AG04449 (cell line): ENCODE measurements around the gene USP17L26.
"Not testable (repeated sequence)": the region's sequence is repeated elsewhere in the genome, so short reads cannot be mapped to it uniquely, and the experiment has no call there.

Experiments used
- CTCF ChIA-PET: fragments of 350-600 bp; formaldehyde crosslinking; extraction: SDS; loops from one replicate; lab custom pipeline; 2021; ENCODE audit warnings: antibody characterized with exemption; lab: Yijun Ruan, JAX
- POLR2A ChIA-PET: fragments of 400-600, 350-600 bp; formaldehyde crosslinking; extraction: SDS; loops from one replicate; lab custom pipeline; 2020; ENCODE audit warnings: antibody characterized with exemption, inconsistent platforms; lab: Yijun Ruan, JAX
- DNase-seq: peaks from one replicate; pipeline ENCODE4 v3.0.0-alpha.2; 2010; ENCODE audit warnings: low read depth, low spot score
- H3K4me3 ChIP-seq: 2 replicates; pipeline ENCODE4 v1.5.1; 2011; ENCODE audit warnings: low read depth, mild to moderate bottlenecking, control low read depth, low read length
- CTCF ChIP-seq: IDR thresholded peaks from one replicate; pipeline ENCODE4 v1.5.1; 2011; ENCODE audit warnings: mild to moderate bottlenecking, moderate library complexity, low read length, control low read depth, inconsistent platforms; ENCODE audit not compliant: insufficient read depth; ENCODE audit errors: missing control alignments

USP17L26 gene

GRCh38 chr4:9334358-9334757 lies at the start of gene USP17L26:
TSS of gene USP17L26 (plus strand) at chr4:9334658. CDS start at chr4:9334658, 0 bp downstream.
- CTCF ChIA-PET, POLR2A ChIA-PET: not testable (repeated sequence)

GRCh38 chr4:9324191-9324590 lies 10.3 kb upstream of the USP17L26 start:
- DNase-seq, H3K4me3 ChIP-seq, CTCF ChIA-PET, POLR2A ChIA-PET: not testable (repeated sequence)

More at GRCh38 chr4:9334358-9334757, at the start of gene USP17L26:
- DNase-seq, H3K4me3 ChIP-seq: not testable (repeated sequence)

- H3K4me3 ChIP-seq, POLR2A ChIA-PET, CTCF ChIA-PET, DNase-seq: not testable (repeated sequence)
Observed at GRCh38 chr4:9324865-9325264, 9.6 kb upstream of the USP17L26 start, which contains the start of gene USP17L24. TSS of gene USP17L24 (plus strand) at chr4:9325165. CDS start at chr4:9325165, 0 bp downstream.

- CTCF ChIA-PET, POLR2A ChIA-PET, H3K4me3 ChIP-seq, DNase-seq: not testable (repeated sequence)
Observed at GRCh38 chr4:9329611-9330010, 4.8 kb upstream of the USP17L26 start, which contains the start of gene USP17L25. TSS of gene USP17L25 (plus strand) at chr4:9329911. CDS start at chr4:9329911, 0 bp downstream.

GRCh38 chr4:9339103-9339502 lies 4.6 kb downstream of the USP17L26 start, which contains the start of gene USP17L5:
TSS of gene USP17L5 (plus strand) at chr4:9339403. CDS start at chr4:9339403, 0 bp downstream.
- CTCF ChIA-PET, H3K4me3 ChIP-seq, DNase-seq, POLR2A ChIA-PET: not testable (repeated sequence)

- DNase-seq, POLR2A ChIA-PET, H3K4me3 ChIP-seq, CTCF ChIA-PET: not testable (repeated sequence)
Observed at GRCh38 chr4:9343848-9344247, 9.4 kb downstream of the USP17L26 start, which contains the start of gene USP17L27. TSS of gene USP17L27 (plus strand) at chr4:9344148. CDS start at chr4:9344148, 0 bp downstream.

- CTCF ChIA-PET, H3K4me3 ChIP-seq, DNase-seq, POLR2A ChIA-PET: not testable (repeated sequence)
Observed at GRCh38 chr4:9348593-9348992, 14.1 kb downstream of the USP17L26 start, which contains the start of gene USP17L28. TSS of gene USP17L28 (plus strand) at chr4:9348893. CDS start at chr4:9348893, 0 bp downstream.

GRCh38 chr4:9350866-9351265 lies 16.4 kb downstream of the USP17L26 start:
- DNase-seq, H3K4me3 ChIP-seq, POLR2A ChIA-PET, CTCF ChIA-PET: not testable (repeated sequence)

GRCh38 chr4:9353338-9353737 lies 18.9 kb downstream of the USP17L26 start, which contains the start of gene USP17L29:
TSS of gene USP17L29 (plus strand) at chr4:9353638. CDS start at chr4:9353638, 0 bp downstream.
- DNase-seq, POLR2A ChIA-PET, CTCF ChIA-PET, H3K4me3 ChIP-seq: not testable (repeated sequence)

GRCh38 chr4:9362829-9363228 lies 28.4 kb downstream of the USP17L26 start, which contains the start of gene USP17L30:
TSS of gene USP17L30 (plus strand) at chr4:9363129. CDS start at chr4:9363129, 0 bp downstream.
- POLR2A ChIA-PET, H3K4me3 ChIP-seq, CTCF ChIA-PET, DNase-seq: not testable (repeated sequence)

- POLR2A ChIA-PET, DNase-seq, CTCF ChIA-PET, H3K4me3 ChIP-seq: not testable (repeated sequence)
Observed at GRCh38 chr4:9379881-9380280, 45.4 kb downstream of the USP17L26 start.

- POLR2A ChIA-PET, CTCF ChIA-PET, DNase-seq: not testable (repeated sequence)
- H3K4me3 ChIP-seq, result peak overlapping the region; percentile 44
Observed at GRCh38 chr4:9381012-9381534, 46.6 kb downstream of the USP17L26 start.

GRCh38 chr4:9384126-9384525 lies 49.7 kb downstream of the USP17L26 start:
- no peak for DNase-seq
- CTCF ChIA-PET, result no interaction called here
- no peak overlapping the region for H3K4me3 ChIP-seq
- no peak for TF ChIP-seq CTCF
- POLR2A ChIA-PET, result no interaction called here
